GM23338 (cell line): ENCODE measurements around the gene SLC17A5. TPM values are rescaled to one million over a fixed set of nuclear protein-coding genes. Genes with fewer than 3 reads are reported as not detected.

ENCODE experiments used
- ATAC-seq: fragments of 200-7000 bp; cut with Tn5 transposase; 3 replicates; pipeline ENCODE4 v1.9.1; 2020
- DNase-seq: peaks from one replicate; pipeline ENCODE4 v3.0.0-alpha.2; 2015; ENCODE audit warnings: low spot score
- H2AFZ ChIP-seq: fragments of 200-600 bp; sonication (generic); 2 replicates; pipeline ENCODE4 v1.8.0; 2016; ENCODE audit warnings: antibody characterized with exemption, mild to moderate bottlenecking, moderate library complexity
- H3F3A ChIP-seq: fragments of 200-600 bp; sonication (generic); replicated peaks from 2 replicates; pipeline ENCODE4 v1.8.0; 2017; ENCODE audit warnings: antibody characterized with exemption, mixed run types, low read depth
- H3K27ac ChIP-seq: fragments of 200-600 bp; sonication (generic); 2 replicates; pipeline ENCODE4 v1.6.1; 2016; ENCODE audit warnings: low read depth
- H3K27me3 ChIP-seq: fragments of 200-600 bp; sonication (generic); 2 replicates; pipeline ENCODE4 v1.8.0; 2016; ENCODE audit warnings: mild to moderate bottlenecking, mixed run types, moderate library complexity; ENCODE audit not compliant: insufficient read depth
- H3K36me3 ChIP-seq: fragments of 200-600 bp; sonication (generic); 2 replicates; pipeline ENCODE4 v1.8.0; 2016; ENCODE audit warnings: mild to moderate bottlenecking; ENCODE audit not compliant: insufficient read depth
- H3K4me1 ChIP-seq: fragments of 200-600 bp; sonication (generic); 2 replicates; pipeline ENCODE4 v1.8.0; 2016; ENCODE audit warnings: mild to moderate bottlenecking, moderate library complexity; ENCODE audit not compliant: insufficient read depth
- H3K4me2 ChIP-seq: fragments of 200-600 bp; sonication (generic); 2 replicates; pipeline ENCODE4 v1.7.1; 2017; ENCODE audit warnings: mixed run types
- H3K4me3 ChIP-seq: fragments of 200-600 bp; sonication (generic); 2 replicates; pipeline ENCODE4 v1.6.1; 2016; ENCODE audit warnings: mixed run types
- H3K79me2 ChIP-seq: fragments of 200-600 bp; sonication (generic); replicated peaks from 2 replicates; pipeline ENCODE4 v1.8.0; 2017; ENCODE audit warnings: mild to moderate bottlenecking; ENCODE audit not compliant: insufficient read depth
- H3K9me2 ChIP-seq: fragments of 200-600 bp; sonication (generic); 2 replicates; pipeline ENCODE4 v1.8.0; 2017; ENCODE audit not compliant: insufficient read depth
- H4K20me1 ChIP-seq: fragments of 200-600 bp; sonication (generic); replicated peaks from 2 replicates; pipeline ENCODE4 v1.8.0; 2017; ENCODE audit warnings: mild to moderate bottlenecking; ENCODE audit not compliant: insufficient read depth
- H3K27ac Mint-ChIP-seq: 2 replicates; pipeline ENCODE4 v1.8.0; 2020; ENCODE audit warnings: inconsistent platforms, mild to moderate bottlenecking, moderate library complexity, mixed read lengths
- H3K27me3 Mint-ChIP-seq: 3 replicates; pipeline ENCODE4 v1.8.0; 2022; ENCODE audit warnings: low read depth, mild to moderate bottlenecking, moderate library complexity, mixed read lengths, inconsistent platforms; ENCODE audit not compliant: insufficient read depth, poor library complexity
- H3K36me3 Mint-ChIP-seq: 3 replicates; pipeline ENCODE4 v1.8.0; 2021; ENCODE audit warnings: low read depth, mild to moderate bottlenecking, inconsistent platforms, moderate library complexity, mixed read lengths
- H3K4me1 Mint-ChIP-seq: 3 replicates; pipeline ENCODE4 v1.8.0; 2020; ENCODE audit warnings: mild to moderate bottlenecking, inconsistent platforms, mixed read lengths
- H3K4me3 Mint-ChIP-seq: 3 replicates; pipeline ENCODE4 v1.8.0; 2021; ENCODE audit warnings: moderate library complexity, mild to moderate bottlenecking, inconsistent platforms, mixed read lengths
- H3K9me3 Mint-ChIP-seq: 3 replicates; pipeline ENCODE4 v1.8.0; 2020; ENCODE audit warnings: moderate library complexity, mild to moderate bottlenecking, inconsistent platforms, mixed read lengths
- CREB1 ChIP-seq: fragments of 250-450 bp; sonication (Bioruptor Pico); IDR thresholded peaks from 2 replicates; pipeline ENCODE4 v1.5.0; 2020; ENCODE audit warnings: low read depth, mild to moderate bottlenecking, moderate library complexity
- ETS1 ChIP-seq: IDR thresholded peaks from 2 replicates; pipeline ENCODE4 v1.6.1; 2016; ENCODE audit warnings: antibody characterized with exemption
- EZH2 ChIP-seq: fragments of 200-600 bp; sonication (generic); IDR thresholded peaks from one replicate; pipeline ENCODE4 v1.8.0; 2017; ENCODE audit warnings: antibody characterized with exemption, mild to moderate bottlenecking, low read depth; ENCODE audit not compliant: unreplicated experiment
- EZH2phosphoT487 ChIP-seq: fragments of 200-600 bp; sonication (generic); IDR thresholded peaks from one replicate; pipeline ENCODE4 v1.8.1; 2018; ENCODE audit warnings: antibody characterized with exemption; ENCODE audit not compliant: unreplicated experiment
- JUNB ChIP-seq: IDR thresholded peaks from one replicate; pipeline ENCODE4 v1.6.1; 2016; ENCODE audit warnings: antibody characterized with exemption; ENCODE audit not compliant: unreplicated experiment
- POLR2AphosphoS5 ChIP-seq: IDR thresholded peaks from 2 replicates; pipeline ENCODE4 v1.6.1; 2016; ENCODE audit warnings: antibody characterized with exemption, low read depth
- REST ChIP-seq: IDR thresholded peaks from one replicate; pipeline ENCODE4 v1.6.1; 2018; ENCODE audit warnings: antibody characterized with exemption; ENCODE audit not compliant: unreplicated experiment
- ZNF331 ChIP-seq: fragments of 250-450 bp; sonication (Bioruptor Pico); IDR thresholded peaks from 2 replicates; pipeline ENCODE4 v1.5.0; 2020; ENCODE audit warnings: low read depth, mild to moderate bottlenecking, moderate library complexity
- ZNF462 ChIP-seq: fragments of 250-450 bp; sonication (Bioruptor Pico); IDR thresholded peaks from 2 replicates; pipeline ENCODE4 v1.5.0; 2020; ENCODE audit warnings: mild to moderate bottlenecking, moderate library complexity
- polyA plus RNA-seq: library from polyadenylated mRNA; unstranded; fragments of >200 nt; fragmentation: Nextera tagmentation; extraction: Ambion mirVana; gene quantifications from 2 replicates; pipeline ENCODE4 v1.2.1, GENCODE V29; 2016
- total RNA-seq: library from RNA; depleted of rRNA; stranded (reverse); fragments of >200 nt; shearing (Covaris generic); gene quantifications from 2 replicates; pipeline ENCODE4 v1.2.3, GENCODE V29; 2014

Gene SLC17A5
- total and polyA plus RNA-seq, 2 experiments from 2014 or later: 9.2 to 17.7 TPM

- Mint-ChIP-seq H3K9me3 (no peaks in the 10 kb centered on the region), H3K27ac (no peak overlapping the region), H3K36me3 (peaks cover 11% of the 10 kb centered on the region; the same call in 2 of the 3 replicates), H3K27me3 (peaks cover 5% of the 10 kb centered on the region), H3K4me3 (no peak overlapping the region), H3K4me1 (peaks cover 4% of the 10 kb centered on the region; the same call in 2 of the 3 replicates)
- Histone ChIP-seq H3K27me3 (no peaks in the 10 kb centered on the region), H3K9me2 (no peaks in the 10 kb centered on the region), H3F3A (0 out of 2 replicates have a peak, but pooled peaks cover 3% of the 10 kb centered on the region), H3K4me1 (peaks cover 4% of the 10 kb centered on the region; the same call in 1 of the 2 replicates), H4K20me1 (no peaks in the 10 kb centered on the region), H3K36me3 (peaks cover 7% of the 10 kb centered on the region; the same call in 1 of the 2 replicates), H3K79me2 (no peaks in the 10 kb centered on the region), H2AFZ (no peak overlapping the region), H3K27ac (no peak overlapping the region), H3K4me2 (no peak overlapping the region), H3K4me3 (no peak overlapping the region)
- TF ChIP-seq REST (no peak), EZH2phosphoT487 (no peak), EZH2 (no peak), POLR2AphosphoS5 (no peak), ETS1 (no peak), CREB1 (no peak), ZNF462 (CRISPR knock-in tag) (no peak), ZNF331 (CRISPR knock-in tag) (no peak), JUNB (no peak)
- no peak for DNase-seq
- no peak for ATAC-seq
These were observed 39.8 kb downstream of the SLC17A5 start for GRCh38 chr6:73613806-73614536.
